Fibroblast of villous mesenchyme (primary cell): ENCODE results near the gene FAM163B. TPM values are rescaled to one million over a fixed set of nuclear protein-coding genes. Genes with fewer than 3 reads are reported as not detected.

ENCODE experiments used
- DNase-seq: peaks from one replicate; pipeline ENCODE4 v3.0.0-alpha.2; 2010; ENCODE audit warnings: low read depth
- H3K4me3 ChIP-seq: 2 replicates; pipeline ENCODE4 v1.5.1; 2011; ENCODE audit warnings: low read depth, mild to moderate bottlenecking, low read length
- CTCF ChIP-seq: IDR thresholded peaks from 2 replicates; pipeline ENCODE4 v1.5.1; 2012; ENCODE audit warnings: low read depth, mild to moderate bottlenecking, low read length; ENCODE audit not compliant: insufficient read depth
- total RNA-seq: library from RNA; depleted of rRNA; stranded (reverse); fragments of >200 nt; gene quantifications from 2 replicates; pipeline ENCODE4 v1.2.3, GENCODE V29; 2012

FAM163B gene
- total RNA-seq, 1 donor, result not detected

- TF ChIP-seq CTCF, result no peak
- no peak for DNase-seq
- no peak overlapping the region for H3K4me3 ChIP-seq
Measured at GRCh38 chr9:133552236-133552635, 57.0 kb downstream of the FAM163B start.

GRCh38 chr9:133551446-133551845 is 57.7 kb downstream of the FAM163B start:
- no peak overlapping the region for H3K4me3 ChIP-seq
- TF ChIP-seq CTCF, result no peak
- no peak for DNase-seq

GRCh38 chr9:133547116-133547515 is 62.1 kb downstream of the FAM163B start:
- H3K4me3 ChIP-seq, result no peak overlapping the region
- TF ChIP-seq CTCF, result no peak
- DNase-seq, result no peak

GRCh38 chr9:133546287-133546680 is 62.9 kb downstream of the FAM163B start:
- no peak overlapping the region for H3K4me3 ChIP-seq
- DNase-seq, result no peak
- TF ChIP-seq CTCF, result no peak

- TF ChIP-seq CTCF, result no peak
- no peak overlapping the region for H3K4me3 ChIP-seq
- no peak for DNase-seq
Measured at GRCh38 chr9:133545494-133546286, 63.5 kb downstream of the FAM163B start.

- no peak for DNase-seq
- H3K4me3 ChIP-seq, result no peak overlapping the region
- no peak for TF ChIP-seq CTCF
Measured at GRCh38 chr9:133543772-133544467, 65.3 kb downstream of the FAM163B start.
